Type B pancreatic cell (in vitro differentiated cells): ENCODE results near the gene TMEM250. TPM values are rescaled to one million over a fixed set of nuclear protein-coding genes. Genes with fewer than 3 reads are reported as not detected.
A peak's percentile ranks its signal among the peaks of the same experiment; 100 is the strongest.

ENCODE experiments used
- DNase-seq: peaks from one replicate; pipeline ENCODE4 v3.0.0; 2021; ENCODE audit warnings: mixed read lengths; ENCODE audit not compliant: unreplicated experiment; ENCODE audit errors: extremely low spot score
- H3K27ac Mint-ChIP-seq: 2 replicates; pipeline ENCODE4 v1.8.0; 2021; ENCODE audit warnings: mild to moderate bottlenecking, mixed read lengths
- H3K27me3 Mint-ChIP-seq: 2 replicates; pipeline ENCODE4 v1.8.0; 2021; ENCODE audit warnings: mixed read lengths
- H3K36me3 Mint-ChIP-seq: 2 replicates; pipeline ENCODE4 v1.8.0; 2021; ENCODE audit warnings: mixed read lengths
- H3K4me1 Mint-ChIP-seq: one replicate; pipeline ENCODE4 v1.8.0; 2021; ENCODE audit warnings: mixed read lengths; ENCODE audit not compliant: unreplicated experiment
- H3K4me3 Mint-ChIP-seq: 2 replicates; pipeline ENCODE4 v1.8.0; 2021; ENCODE audit warnings: mild to moderate bottlenecking, mixed read lengths
- H3K9me3 Mint-ChIP-seq: 2 replicates; pipeline ENCODE4 v1.8.0; 2021; ENCODE audit warnings: mixed read lengths
- total RNA-seq: library from RNA; stranded (reverse); gene quantifications from 2 replicates; pipeline ENCODE4 v1.2.1, GENCODE V29; 2021; ENCODE audit warnings: low replicate concordance
- TF ChIP-seq, protein P1 (sequence below): fragments of 200-600 bp; sonication (generic); conservative IDR thresholded peaks from 2 replicates; pipeline ENCODE4 v1.5.0; 2021; ENCODE audit warnings: antibody characterized with exemption, mild to moderate bottlenecking

The TMEM250 gene
- total RNA-seq, 1 donor from 2014 or later = 37.9 TPM

DNA sequence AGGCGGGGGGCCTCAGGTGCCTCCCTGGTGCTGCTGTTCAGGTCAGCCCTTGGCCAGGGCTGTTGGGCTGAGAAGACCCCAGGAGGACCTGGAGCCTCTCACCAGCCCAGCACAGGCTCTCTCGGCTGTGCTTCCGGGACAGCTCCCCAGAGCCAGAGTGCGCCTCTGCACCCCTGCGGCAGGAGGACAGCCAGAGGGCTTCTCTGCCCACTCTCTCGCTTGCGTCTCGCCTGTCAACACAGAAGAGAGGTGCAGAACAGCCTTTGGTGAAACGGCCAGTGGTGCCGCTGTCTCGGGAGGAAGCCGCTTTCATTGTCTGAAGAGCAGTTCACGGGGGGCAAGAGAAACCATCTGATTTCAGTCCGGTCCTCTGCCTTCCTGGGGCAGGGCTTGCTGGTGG is 19.8 kb downstream of the TMEM250 start:
- Mint-ChIP-seq H3K4me1 (peaks cover 8% of the 10 kb centered on the region), H3K4me3 (no peak overlapping the region), H3K9me3 (no peaks in the 10 kb centered on the region), H3K36me3 (no peaks in the 10 kb centered on the region), H3K27me3 (peaks cover 11% of the 10 kb centered on the region), H3K27ac (no peak overlapping the region)
- no peak for DNase-seq
- TF ChIP-seq, protein P1, sequence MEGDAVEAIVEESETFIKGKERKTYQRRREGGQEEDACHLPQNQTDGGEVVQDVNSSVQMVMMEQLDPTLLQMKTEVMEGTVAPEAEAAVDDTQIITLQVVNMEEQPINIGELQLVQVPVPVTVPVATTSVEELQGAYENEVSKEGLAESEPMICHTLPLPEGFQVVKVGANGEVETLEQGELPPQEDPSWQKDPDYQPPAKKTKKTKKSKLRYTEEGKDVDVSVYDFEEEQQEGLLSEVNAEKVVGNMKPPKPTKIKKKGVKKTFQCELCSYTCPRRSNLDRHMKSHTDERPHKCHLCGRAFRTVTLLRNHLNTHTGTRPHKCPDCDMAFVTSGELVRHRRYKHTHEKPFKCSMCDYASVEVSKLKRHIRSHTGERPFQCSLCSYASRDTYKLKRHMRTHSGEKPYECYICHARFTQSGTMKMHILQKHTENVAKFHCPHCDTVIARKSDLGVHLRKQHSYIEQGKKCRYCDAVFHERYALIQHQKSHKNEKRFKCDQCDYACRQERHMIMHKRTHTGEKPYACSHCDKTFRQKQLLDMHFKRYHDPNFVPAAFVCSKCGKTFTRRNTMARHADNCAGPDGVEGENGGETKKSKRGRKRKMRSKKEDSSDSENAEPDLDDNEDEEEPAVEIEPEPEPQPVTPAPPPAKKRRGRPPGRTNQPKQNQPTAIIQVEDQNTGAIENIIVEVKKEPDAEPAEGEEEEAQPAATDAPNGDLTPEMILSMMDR = no peak

DNA sequence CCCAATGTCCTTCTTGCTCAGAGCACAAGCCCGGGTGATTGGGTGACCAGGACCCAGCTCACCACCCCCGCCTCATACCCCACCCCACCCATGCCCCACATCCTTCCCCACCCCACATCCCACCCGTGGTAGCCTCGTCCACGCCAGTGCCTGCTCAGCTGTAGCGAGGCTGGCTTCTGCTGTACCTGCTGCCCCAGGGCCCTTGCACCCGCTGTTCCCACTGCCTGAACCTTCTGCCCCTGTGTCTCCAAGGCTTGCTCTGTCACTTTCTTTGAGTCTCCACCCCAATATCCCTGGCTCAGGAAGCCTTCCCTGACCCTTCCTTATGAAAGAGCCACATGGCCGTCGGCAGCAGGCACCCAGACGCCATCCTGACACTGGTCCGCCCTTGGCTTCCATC is 20.5 kb downstream of the TMEM250 start:
- Mint-ChIP-seq H3K4me1 (peaks cover 11% of the 10 kb centered on the region), H3K27me3 (peaks cover 11% of the 10 kb centered on the region), H3K27ac (no peak overlapping the region), H3K4me3 (no peak overlapping the region), H3K36me3 (no peaks in the 10 kb centered on the region), H3K9me3 (no peaks in the 10 kb centered on the region)
- TF ChIP-seq, protein P1 = no peak
- DNase-seq = no peak

DNA sequence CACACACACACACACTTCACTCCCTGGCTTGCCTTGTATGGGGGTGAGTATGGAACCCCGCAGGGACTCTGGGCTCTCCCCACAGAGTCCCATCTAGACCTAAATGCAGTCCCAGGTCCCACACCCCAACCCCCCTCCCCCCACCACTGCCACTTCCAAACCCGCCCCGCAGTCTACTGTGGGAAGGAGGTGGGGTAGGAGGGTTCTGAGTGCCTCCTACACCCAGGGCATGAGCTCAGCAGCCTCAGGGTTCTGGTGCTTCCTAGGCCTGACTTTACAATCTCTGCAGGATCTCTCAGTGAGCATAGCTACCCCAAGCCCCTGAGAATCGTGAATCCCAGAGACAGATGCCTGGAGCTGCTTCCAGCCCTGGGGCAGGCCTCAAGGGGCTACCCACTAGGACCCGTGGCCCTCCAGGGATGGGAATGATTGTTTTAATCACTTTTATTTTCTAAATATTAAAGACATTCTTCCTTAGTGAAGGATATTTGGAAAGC is 22.1 kb downstream of the TMEM250 start:
- Mint-ChIP-seq H3K4me3 (peak overlapping the region; percentile 78), H3K27ac (peak overlapping the region; percentile 59), H3K9me3 (no peaks in the 10 kb centered on the region), H3K36me3 (no peaks in the 10 kb centered on the region), H3K27me3 (peaks cover 11% of the 10 kb centered on the region), H3K4me1 (peaks cover 18% of the 10 kb centered on the region)
- TF ChIP-seq, protein P1 = no peak
- DNase-seq = no peak

DNA sequence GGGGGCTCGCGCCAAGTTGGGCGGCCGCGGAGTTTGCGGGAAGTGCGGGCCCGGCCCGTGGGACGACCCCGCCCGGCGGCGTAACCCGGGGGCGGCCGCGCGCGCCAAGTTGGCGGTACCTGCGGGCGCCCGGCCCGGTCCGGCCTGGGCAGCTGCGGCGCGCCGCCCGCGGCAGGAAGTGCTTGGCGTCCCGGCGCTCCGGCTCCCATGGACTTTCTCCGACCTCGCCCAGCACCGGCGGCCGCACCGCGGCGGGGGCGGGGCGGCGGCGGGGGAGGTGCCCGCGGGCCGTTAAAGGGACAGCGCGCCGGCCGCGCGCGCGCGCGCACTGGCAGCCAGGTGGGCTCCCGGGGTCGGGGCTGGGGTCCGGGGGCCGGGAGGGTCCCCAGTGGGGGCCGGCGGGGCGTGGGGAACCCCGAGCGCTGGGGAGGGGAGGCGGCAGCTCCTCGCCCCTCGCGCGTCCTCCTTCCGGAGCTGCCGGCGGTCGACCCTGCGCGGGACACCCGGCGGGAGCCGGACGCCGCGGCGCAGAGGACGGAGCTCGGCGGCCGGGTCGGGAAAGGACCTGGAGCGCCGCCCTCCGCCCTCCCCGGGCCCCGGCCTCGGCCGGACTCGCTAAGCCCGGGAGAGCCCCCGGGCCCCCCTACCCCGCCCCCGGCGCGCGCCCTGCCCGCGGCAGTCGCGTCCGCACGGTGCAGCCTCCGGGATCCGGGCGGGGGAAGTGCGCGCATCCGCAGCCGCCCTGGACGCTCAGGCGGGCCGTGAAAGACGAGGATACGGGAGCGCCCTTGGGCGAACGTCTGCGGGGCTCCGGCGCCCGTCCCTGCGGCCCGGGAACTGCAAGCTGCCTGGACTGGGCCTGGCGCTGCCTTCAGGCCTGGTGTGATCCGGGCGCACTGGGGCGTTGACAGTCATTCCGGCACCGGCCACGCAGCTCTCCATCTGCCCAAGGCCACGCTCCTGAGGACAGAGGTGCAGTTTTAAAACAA is 23.3 kb downstream of the TMEM250 start, which contains the start of gene NACC2:
TSS of gene NACC2 (minus strand) at position 220 of the 989 bp plus-strand sequence. CDS start 44,768 bp downstream, outside the sequence.
- Mint-ChIP-seq H3K36me3 (no peaks in the 10 kb centered on the region), H3K4me3 (peak within 1 kb of the TSS; percentile 78), H3K4me1 (peaks cover 21% of the 10 kb centered on the region), H3K27me3 (peaks cover 11% of the 10 kb centered on the region), H3K27ac (no peak within 1 kb of the TSS), H3K9me3 (no peaks in the 10 kb centered on the region)
- TF ChIP-seq, protein P1 = no peak
- DNase-seq = no peak

DNA sequence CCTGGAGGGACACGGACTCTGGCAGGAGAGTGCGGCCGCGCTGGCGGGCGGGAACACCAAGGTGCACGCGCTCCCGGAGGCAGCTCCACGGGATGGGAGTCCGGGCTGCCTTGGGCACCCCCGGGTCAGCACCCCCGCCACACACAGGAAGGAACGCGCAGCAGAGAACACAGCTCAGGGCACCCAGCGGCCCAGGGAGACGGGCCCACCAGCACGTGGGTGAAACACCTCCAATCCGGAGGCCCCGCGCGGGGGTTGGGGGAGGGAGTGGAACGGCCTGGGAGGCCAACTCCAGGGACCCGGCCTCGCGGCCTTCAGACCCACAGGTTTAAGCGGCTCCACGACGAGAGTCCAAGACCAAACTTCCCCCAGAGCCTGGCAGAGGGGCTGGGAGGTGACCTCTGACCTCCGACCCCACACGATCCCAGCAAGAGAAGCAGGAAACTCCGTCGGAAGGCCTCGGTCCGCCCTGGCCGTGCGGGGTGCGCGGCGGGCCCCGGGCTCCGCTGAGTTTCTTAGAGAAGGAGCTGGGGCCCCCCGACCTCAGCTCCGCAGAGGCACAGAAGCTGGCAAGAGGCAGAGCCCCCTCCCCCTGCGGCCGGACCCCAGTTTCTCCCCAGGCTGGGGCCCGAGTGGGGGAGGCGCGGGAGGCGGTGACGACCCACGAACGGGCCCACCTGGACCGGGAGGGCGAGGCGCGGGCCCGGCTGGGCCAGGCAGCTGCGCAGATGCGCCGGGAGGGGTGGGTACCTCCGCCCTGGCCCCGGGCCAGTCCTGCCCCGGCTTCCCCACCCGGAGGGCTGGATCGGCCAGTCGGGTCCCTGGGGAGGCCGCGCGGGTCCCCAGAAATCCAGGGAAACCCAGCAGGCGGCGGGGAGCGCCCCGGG is 24.4 kb downstream of the TMEM250 start:
- no peak overlapping the region for H3K27ac Mint-ChIP-seq

More for the DNA sequence above, 24.4 kb downstream of the TMEM250 start:
- H3K9me3 Mint-ChIP-seq = no peaks in the 10 kb centered on the region
- peaks cover 11% of the 10 kb centered on the region for H3K27me3 Mint-ChIP-seq
- H3K4me3 Mint-ChIP-seq = peak overlapping the region; percentile 83
- H3K4me1 Mint-ChIP-seq = peaks cover 22% of the 10 kb centered on the region
- no peaks in the 10 kb centered on the region for H3K36me3 Mint-ChIP-seq
- TF ChIP-seq, protein P1 = no peak
- DNase-seq = no peak
